ENCODE results near the gene MRPL20.

- TF ChIP-seq CTCF (IDR thresholded peaks at IDR 0.05) (no peak), POLR2A (IDR thresholded peaks at IDR 0.05) (no peak)
Measured at GRCh38 chr1:1436630-1437032, 29.5 kb upstream of the MRPL20 start.

Data from thyroid gland (tissue), 4 donors.